EL (cell line): ENCODE measurements around the gene DUSP1.
A peak's percentile ranks its signal among the peaks of the same experiment; 100 is the strongest.
"Not testable (repeated sequence)": the region's sequence is repeated elsewhere in the genome, so short reads cannot be mapped to it uniquely, and the experiment has no call there.

Experiments
- DNase-seq: peaks from one replicate; pipeline ENCODE4 v3.0.0-alpha.2; 2016

Gene DUSP1

DNA sequence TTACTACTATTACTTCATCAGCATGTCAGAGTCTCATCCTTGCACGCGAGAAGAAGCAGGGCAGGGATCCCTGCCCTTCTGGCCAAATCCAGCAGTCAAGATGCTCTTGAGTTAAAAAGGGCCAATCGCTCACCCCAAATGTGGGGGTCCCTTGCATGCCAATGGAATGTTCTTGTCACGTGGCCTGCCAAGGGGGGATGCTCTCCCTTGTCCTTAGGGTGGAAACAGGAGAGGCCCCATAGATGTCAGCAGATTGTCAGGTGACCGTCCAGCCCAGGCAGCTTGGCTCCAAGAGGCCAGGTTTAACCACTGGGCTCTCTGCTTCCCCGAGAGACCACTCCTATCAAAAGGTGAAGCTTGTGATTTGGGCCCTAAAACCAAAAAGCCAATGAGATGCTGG is 25.3 kb upstream of the DUSP1 start:
- DNase-seq = no peak

DNA sequence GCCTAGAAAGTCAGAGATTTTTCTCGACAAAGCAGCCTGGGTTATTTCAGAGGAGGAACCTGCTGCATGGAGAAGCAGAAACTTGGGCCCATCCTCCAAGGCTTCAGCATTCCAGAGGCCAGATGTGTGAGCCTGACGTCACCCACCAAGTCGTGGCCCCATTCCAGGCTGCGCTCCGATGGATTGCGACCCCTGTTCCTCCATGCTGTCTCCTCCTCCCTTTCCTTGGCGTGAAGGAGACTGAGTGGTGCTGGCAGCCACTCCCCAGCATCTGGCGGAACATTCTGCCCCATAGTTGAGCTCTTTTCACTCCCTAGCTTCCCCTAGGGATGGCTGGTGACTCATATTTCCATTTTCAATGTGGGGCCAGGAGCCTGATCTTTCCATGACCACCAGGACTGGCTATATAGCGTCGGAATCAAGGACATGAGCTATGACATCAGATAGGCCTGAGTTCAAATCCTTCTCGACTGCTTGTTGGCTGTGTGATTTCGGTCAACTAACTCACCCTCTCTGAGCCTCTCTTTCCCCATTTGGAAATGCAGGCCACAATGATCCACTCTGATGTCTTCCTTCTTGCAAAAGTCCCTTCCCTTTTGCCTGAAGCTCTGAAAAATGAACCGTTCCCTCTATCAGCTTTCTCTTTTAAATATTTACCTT is 24.5 kb upstream of the DUSP1 start:
- peak; percentile 98 for DNase-seq

DNA sequence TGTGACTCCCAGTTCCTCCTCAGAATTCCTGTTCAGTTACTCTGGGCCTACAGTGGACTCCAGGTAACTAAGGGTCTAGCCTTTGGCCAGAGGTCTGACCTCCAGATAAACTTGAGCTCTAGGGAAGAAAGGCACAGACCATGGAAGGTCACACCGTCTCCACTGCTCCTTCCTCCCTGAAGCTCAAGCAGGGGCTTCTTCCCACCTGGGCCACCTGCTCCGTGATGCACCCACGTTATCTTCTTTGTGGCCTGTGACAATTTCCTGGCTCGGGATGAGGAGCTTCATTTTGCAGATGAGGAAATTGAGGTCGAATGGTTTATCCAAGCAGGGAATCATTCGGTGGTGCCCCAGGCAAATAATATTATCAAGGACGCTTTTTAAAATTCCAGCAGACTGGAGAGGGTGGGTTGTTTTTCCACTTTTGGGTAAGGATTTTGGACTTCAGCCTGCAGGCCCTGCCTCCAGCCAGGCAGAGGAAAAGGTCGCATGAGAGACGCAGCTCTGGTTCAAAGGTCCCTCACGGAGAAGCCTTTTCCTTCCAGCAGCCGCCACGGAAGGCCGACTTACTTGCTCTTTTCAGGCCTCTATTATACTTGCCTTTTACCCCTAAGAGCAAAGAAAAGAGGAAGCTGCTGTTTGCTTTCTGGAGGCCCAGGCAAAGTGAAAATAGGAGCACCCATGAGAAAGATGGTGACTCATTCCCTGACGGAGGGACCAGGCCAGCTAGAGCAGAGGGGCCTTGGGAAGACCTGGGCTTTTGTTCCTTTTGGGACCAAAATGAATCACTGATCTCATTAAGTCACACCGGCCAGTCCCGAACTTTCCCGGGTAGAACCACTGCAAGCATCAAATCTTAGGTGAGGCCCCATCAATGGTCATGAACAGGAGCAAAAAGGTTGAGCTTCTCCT is 22.8 kb upstream of the DUSP1 start:
- peak; percentile 72 for DNase-seq

DNA sequence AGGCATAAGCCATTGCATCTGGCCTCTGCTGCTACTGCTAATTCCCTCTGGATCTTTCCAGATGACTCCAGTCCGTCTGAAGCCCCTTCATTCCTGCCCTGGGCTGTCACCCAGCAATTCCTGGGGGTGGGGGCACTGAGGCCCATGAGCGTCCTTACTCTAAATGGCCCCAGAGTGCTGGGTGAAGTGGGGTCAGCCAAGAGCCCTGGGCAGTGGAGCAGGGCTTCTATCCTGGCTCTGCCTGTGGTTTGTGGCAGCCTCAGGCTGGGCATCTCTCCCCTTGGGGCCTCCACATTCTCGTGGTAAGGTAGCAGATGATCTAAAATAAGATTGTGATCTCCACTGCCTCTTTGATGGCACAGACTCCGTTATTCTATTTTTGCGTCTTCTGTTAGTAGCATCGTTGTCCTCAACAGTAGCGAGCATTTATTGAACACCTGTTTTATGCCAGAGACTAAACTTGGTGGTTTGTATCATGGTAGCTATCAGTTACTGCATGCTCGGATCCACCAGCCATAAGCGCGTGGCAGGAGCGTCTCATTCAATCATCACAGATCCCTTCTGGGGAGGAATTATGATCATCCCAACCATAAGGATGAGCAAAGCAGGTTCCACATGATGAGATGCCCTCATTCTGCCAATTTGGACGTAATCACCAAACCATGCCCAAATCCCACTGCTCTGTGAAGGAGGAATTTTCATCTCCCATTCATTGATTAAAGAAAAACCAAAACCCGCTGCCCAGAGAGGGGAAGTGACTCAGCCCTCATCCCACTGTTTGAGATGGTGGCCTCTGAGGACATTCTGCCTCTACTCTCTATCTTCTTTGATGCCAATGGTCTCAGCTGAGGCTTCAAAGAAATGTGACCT is 21.9 kb upstream of the DUSP1 start:
- no peak for DNase-seq

DNA sequence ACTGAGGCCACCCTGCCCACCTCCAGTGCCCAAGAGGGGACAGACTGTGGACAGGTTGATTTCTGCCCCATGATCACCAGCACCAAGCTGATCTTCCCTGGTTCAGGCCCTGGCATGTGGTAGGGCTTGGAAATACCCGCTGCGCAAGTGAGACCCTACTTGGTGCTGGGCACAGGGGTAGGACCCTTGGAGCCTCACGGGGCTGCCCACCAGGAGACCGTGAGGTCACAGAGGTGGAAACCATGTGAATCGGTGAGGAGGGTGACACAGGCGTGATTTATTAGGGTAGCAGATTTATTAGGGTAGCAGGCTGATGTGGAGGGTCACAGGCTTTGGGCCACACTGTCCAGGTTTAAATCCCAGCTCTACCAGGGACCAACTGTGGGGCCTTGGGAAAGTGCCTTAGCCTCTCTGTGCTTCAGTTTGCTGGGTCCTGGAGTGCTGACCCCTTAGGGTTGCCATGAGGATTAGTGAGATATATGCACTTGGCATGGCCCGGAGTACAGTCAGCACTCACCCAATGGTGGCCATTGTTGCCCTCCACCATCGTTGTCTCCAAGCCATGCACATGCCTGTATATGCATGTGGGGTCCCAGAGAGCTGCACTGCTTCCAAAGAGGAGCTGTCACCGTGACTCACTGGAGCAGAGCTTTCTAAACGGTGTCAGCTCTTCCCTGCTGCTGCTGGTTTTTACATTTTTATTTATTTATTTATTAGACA is 20.9 kb upstream of the DUSP1 start:
- DNase-seq = no peak

DNA sequence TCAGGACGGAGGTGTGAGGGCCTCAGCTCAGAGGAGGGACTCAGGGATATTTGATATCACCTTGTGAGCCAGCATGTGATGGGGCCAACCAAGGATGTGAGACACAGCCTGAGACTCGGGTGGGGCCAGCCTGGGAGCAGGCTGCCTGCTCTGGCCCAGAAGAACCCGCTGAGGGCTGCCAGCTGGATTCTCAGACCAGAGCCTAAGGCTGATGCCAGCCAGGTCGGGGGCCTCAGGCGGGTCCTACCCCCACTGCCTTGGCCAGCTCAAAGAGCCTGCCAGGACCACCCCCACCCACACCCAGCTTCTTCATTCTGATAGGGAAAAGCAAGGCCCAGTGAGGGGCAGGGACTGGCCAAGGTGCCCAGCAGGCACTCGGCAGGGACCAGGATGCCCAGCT is 20.3 kb upstream of the DUSP1 start:
- DNase-seq = no peak

DNA sequence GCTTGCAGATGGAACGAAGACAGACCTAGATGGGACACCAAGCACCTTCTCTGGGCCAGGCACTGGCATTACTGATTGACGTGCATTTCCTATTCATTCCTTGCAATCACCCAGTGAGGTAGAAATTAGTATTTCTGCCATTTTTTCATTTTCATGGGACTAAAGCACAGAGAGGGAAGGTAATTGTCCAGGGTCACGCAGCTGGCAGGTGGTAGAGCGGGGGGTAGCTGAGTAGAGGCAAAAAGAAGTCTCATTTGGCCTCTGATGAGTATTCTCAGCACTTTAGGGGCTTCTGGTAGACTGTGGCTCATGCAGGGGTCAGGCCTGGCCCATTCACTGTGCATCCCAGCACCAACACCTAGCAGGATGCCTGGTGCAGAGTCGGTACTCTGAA is 19.5 kb upstream of the DUSP1 start:
- DNase-seq = no peak

DNA sequence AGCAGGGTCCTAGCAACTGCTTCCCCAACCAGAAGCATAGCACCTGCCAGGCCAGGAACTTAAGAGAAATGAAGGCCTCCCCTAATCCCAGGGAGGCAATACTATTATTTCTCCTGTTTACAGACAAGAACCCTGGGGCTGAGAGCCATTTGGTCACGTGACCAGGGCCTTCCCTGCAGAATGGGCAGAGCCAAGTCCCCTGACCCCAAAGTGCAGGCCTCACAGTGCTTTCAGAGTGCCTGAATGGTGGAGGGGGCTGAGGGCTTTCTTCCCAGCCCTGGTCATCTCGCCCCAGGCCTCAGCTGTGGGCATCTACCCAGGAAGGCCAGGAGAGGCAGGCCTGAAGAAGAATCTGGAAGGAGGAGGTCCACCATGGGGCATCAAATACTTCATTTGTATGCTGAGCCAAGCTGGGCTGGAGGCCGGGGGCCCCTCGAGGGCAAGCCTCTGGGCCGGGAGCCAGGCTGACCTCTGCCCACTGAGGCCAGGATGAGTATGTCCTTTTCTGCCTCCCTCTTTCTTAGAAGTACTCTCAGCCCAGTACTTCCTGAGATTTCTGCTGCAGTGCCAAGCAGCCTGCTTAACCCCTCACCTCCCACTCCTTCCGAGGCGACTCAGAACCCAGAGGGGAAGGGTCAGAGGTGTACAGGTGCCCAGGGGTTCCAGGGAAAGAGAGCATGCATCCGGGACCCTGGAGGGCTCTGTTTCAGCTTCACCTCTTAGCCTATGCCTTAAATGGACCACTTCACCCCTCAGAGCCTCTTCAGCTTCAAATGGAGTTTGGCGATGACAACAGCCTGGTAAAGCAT is 18.9 kb upstream of the DUSP1 start:
- DNase-seq = peak; percentile 77

DNA sequence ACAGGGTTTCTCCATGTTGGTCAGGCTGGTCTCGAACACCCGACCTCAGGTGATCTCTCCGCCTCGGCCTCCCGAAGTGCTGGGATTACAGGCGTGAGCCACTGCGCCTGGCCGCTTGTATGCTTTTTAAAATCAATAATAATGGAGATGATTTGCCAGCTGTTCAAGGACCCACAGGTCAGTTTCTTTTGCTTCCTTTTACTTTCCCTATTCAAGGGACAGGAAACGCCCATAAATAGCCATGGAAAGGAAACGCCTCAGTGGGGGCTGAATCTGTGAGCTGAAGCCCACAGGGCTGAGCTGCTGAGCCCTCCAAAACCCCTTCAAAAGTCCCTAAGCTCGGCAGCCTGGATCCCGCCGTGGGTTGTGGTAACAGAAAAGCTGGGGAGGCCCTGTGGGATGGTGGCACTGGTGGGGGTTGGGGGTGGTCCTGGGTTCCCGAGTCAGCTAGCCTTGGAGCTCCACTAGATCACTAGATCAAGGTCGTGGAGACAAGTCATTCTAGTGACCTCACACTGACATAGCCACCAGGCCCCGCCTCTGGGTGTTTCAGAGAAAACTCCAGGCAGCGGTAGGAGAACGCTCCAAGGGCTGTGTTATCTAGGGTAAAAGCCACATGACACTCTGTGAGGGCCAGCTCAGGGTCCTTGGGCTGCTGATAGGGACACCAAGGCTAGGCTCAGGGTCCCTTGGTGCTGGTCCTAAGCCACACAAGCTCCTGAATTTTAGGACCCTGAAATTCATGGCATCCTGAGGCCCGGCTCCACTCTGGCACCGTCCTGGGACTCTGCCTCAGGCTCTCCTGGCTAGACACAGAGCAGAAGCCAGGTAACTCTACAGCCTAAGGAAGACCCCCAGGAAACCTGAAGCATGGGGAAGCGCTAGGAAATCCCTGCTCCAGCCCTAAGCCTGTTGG is 18.0 kb upstream of the DUSP1 start:
- DNase-seq = no peak

DNA sequence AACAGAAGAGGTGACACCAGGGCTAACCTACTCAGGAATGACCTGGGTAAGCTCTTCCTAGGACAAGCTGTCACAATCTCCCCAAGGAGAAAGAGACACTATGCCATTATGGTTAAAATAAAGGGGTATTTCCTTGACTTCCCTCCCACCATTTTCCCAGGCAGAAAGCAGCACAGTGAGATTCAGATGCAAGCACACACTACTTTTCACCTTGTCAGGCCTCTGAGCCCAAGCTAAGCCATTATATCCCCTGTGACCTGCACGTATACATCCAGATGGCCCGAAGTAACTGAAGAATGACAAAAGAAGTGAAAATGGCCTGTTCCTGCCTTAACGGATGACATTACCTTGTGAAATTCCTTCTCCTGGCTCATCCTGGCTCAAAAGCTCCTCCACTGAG is 16.5 kb upstream of the DUSP1 start:
- not testable (repeated sequence) for DNase-seq

DNA sequence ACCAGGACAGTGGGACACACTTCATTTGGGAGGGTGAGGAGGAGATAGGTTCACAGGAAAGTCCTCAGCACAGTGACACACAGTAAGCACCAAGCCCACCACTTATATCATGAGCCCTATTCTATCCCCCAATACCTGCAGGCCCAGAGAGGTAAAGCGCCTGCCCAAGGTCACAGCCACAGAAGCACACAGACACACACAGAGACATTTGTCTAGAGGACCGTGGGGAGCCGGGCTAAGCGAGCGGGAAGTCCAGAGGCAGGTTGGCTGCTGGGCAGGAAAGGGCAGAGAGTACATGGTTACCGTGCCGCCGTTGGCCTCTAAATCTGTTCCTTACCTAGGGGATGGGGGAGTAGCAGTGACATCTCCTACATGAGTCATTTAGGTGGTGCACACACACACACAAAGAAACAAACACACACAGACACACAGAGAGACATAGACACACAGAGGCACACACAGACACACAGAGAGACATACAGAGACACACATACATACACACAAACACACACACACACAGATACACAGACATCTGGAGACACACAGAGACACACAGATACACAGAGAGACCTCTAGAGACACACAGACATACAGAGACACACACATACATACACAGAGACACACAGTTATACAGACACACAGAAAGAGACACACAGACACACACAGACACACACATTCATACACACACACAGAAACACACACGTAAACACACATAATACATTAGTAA is 15.9 kb upstream of the DUSP1 start:
- DNase-seq = no peak

DNA sequence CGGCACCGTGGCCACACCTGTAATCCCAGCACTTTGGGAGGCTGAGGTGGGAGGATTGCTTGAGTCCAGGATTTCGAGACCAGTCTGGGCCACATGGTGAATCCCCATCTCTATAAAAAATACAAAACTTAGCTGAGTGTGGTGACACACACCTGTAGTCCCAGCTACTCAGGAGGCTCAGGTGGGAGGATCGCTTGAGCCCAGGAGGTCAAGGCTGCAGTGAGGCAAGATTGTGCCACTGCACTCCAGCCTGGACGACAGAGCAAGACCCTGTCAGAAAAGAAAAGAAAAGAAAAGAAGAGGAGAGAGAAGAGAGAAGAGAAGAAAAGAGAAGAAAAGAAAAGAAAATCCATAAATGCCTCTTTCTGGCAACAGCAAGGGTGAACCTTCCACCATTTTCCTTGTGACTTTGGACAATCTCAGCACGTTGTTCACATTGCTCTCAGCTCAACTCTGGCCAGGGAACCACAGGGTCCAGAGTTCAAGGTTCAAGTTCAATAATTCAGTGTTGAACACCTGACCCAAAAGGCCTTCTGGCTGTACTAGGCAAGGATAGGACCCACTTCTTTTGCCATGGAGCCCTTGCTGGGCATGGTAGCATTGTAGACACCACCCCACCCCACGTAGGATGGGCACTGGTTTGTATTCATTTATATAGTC is 14.6 kb upstream of the DUSP1 start:
- no peak for DNase-seq

DNA sequence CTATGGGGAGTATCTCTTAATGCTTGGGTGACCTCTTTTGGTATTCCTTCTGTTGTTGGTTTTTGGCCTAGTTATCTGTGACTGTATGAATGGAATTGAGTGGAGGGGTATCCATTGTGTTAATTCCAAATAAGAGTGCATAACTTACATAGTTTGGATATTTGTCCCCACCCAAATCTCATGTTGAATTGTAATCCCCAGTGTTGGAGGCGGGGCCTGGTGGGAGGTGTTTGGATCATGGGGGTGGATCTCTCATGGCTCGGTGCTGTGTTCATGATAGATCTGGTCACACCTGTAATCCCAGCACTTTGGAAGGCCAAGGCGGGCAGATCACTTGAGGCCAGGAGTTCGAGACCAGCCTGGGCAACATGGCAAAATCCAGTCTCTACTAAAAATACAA is 13.2 kb upstream of the DUSP1 start:
- DNase-seq = not testable (repeated sequence)

DNA sequence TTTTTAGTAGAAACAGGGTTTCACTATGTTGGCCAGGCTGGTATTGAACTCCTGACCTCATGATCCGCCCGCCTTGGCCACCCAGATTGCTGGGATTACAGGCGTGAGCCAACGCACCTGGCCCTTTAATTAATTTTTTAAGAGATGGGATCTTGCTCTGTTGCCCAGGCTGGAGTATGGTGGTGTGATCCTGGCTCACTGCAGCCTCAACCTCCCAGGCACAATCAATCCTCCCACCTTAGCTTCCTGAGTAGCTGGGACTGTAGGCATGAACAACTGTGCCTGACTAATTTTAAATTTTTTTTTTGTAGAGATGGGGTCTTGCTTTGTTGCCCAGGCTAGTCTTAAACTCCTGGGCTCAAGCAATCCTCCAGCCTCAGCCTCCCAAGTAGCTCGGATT is 12.3 kb upstream of the DUSP1 start:
- not testable (repeated sequence) for DNase-seq

DNA sequence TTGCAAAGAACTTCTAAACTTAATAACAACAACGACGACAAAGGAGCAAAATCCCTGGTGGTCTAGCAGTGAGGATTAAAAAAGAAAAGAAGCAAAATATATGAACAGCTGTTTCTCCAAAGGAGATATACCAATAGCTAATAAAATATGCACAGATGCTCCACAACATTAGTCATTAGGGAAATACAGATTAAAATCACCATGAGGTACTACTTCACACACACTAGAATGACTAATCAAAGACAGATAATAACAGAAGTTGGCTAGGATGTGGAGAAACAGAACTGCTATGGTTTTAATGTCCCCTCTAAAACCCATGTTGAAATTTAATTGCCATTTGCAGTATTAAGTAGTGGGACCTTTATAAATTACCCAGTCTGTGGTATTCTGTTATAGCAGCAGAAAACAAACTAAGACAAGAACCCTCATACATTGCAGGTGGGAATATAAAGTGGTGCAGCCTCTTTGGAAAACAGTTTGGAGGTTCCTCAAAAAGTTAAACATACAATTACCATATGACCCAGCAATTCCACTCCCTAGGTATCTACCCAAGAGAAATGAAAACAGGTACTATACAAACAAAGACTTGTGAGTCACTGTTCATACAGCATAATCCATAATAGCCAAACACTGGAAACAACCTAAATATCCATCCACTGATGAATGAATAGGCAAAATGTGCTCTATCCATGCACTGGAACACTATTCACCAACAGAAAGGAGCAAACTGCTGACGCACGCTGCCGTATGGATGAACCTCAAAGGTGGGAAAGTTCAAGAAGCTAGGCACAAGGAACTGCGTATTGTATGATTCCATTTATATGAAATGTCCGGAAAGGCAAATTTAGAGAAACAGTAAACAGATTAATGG is 11.4 kb upstream of the DUSP1 start:
- peak; percentile 68 for DNase-seq

DNA sequence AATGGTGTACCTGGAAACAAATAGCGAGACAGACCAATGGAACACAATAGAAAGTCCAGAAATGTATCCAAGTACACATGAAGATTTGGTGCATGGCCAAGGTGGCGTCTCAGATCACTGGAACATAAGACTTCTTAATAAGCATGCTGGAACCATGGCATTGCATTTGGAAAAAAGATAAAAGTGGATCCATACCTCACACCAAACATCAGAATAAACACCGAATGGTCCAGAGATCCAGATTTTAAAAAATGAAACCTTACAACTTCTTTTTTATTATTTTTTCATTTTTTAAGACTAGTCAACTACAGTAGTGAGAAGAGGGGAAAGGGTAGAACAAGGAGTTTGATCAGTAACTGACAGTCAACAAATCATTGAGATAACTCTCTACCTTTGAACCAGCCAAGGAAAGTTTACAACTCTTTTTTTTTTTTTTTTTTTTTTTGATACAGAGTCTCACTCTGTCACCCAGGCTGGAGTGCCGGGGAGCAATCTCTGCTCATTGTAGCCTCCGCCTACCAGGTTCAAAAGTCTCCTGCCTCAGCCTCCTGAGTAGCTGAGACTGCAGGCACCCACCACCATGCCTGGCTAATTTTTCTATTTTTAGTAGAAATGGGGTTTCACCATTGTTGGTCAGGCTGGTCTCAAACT is 8.8 kb upstream of the DUSP1 start:
- no peak for DNase-seq

DNA sequence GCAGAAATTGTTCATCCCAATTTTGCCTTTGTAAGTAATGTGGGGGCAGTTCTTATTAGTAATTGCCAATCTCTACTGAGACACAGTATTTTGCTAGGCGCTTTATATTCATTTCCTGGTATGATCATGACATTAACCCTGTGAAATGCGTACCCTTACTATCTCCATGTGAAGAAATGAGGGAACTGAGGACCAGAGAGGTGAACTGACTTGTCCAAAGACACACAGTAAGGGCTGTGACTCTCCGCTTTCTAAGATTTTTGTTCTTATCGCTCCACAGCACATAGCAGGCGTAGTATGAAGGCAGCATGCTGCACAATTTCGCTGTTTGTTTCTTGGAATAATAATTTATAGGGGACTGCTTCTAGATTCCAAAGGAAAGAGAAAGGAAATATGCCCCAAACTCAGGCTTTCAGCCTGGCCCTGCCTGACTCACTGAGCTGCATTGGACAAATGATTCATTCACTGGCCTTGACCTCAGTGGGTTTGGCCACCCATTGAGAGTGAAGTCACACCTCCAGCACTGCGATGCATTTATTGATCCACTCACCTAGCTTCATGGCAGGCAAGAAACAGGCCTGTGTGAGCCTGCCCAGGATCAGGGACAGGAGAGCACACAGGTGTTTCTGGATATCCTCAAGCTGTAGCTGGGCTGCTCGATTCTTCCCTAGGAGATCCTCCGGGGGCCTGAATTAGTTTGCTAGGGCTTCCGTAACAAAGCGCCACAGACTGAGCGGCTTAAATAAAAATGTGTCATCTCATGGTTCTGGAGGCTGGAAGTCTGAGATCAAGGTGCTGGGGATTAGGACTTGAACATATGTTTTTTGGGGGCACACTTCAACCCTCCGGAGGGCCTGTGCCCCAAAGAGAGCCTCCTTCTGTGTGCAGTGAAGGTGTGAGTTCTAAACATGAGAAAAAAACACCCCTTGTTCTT is 7.2 kb upstream of the DUSP1 start:
- peak; percentile 90 for DNase-seq
